Common myeloid progenitor, CD34-positive (primary cell): Measurements from ENCODE around the gene UBN2.

Experiments used
- CTCF ChIA-PET: fragments of 350-600 bp; sonication (Branson Sonifier 250); formaldehyde crosslinking; loops from one replicate; lab custom pipeline; 2021; ENCODE audit warnings: antibody characterized with exemption; lab: Charles Lee
- POLR2A ChIA-PET: fragments of 350-600 bp; sonication (Branson Sonifier 250); formaldehyde crosslinking; loops from one replicate; lab custom pipeline; 2021; ENCODE audit warnings: antibody characterized with exemption; lab: Charles Lee
- DNase-seq, 3 donors: peaks; one replicate each; pipeline versions ENCODE4 v3.0.0 to v3.0.0-alpha.2; 2013
- H3K27ac ChIP-seq, 2 experiments: 1 replicate in 1 of 2; 2 replicates in 1 of 2; pipeline ENCODE4 v1.7.0; 2013; ENCODE audit warnings: inconsistent platforms in 2 of 2, low read length in 2 of 2, mild to moderate bottlenecking in 2 of 2, low read depth in 1 of 2, moderate library complexity in 1 of 2; ENCODE audit not compliant: severe bottlenecking in 2 of 2, insufficient read depth in 1 of 2, poor library complexity in 1 of 2
- H3K27me3 ChIP-seq, 5 experiments: replicated peaks in 2 of 5; 1 replicate in 3 of 5; 2 replicates in 2 of 5; pipeline versions ENCODE4 v1.6.1 to v1.7.0; 2013; ENCODE audit warnings: low read length in 4 of 5, mild to moderate bottlenecking in 2 of 5, moderate library complexity in 2 of 5, inconsistent platforms in 1 of 5; ENCODE audit not compliant: insufficient read depth in 5 of 5, control insufficient read depth in 4 of 5
- H3K36me3 ChIP-seq, 4 experiments: 1 replicate in 2 of 4; 2 replicates in 2 of 4; pipeline versions ENCODE4 v1.6.1 to v1.7.0; 2013; ENCODE audit warnings: low read length in 3 of 4, control low read depth in 1 of 4, mild to moderate bottlenecking in 1 of 4; ENCODE audit not compliant: control insufficient read depth in 4 of 4, insufficient read depth in 4 of 4
- H3K4me1 ChIP-seq, 4 experiments: 1 replicate in 3 of 4; 2 replicates in 1 of 4; pipeline versions ENCODE4 v1.6.1 to v1.7.1; 2013; ENCODE audit warnings: low read length in 3 of 4, mild to moderate bottlenecking in 3 of 4, control low read depth in 1 of 4, inconsistent platforms in 1 of 4, moderate library complexity in 1 of 4; ENCODE audit not compliant: control insufficient read depth in 4 of 4, insufficient read depth in 4 of 4; ENCODE audit errors: control extremely low read depth in 1 of 4
- H3K4me3 ChIP-seq, 7 experiments: 1 replicate in 4 of 7; 2 replicates in 3 of 7; pipeline versions ENCODE4 v1.5.1 to v1.7.0; 2013; ENCODE audit warnings: mild to moderate bottlenecking in 7 of 7, low read length in 6 of 7, moderate library complexity in 6 of 7, inconsistent platforms in 2 of 7, low read depth in 2 of 7, control low read depth in 1 of 7; ENCODE audit not compliant: insufficient read depth in 4 of 7, control insufficient read depth in 1 of 7; ENCODE audit errors: extremely low read depth in 1 of 7
- H3K9me3 ChIP-seq, 5 experiments: 1 replicate in 4 of 5; 2 replicates in 1 of 5; pipeline versions ENCODE4 v1.6.1 to v1.7.1; 2013; ENCODE audit warnings: low read length in 4 of 5, mild to moderate bottlenecking in 2 of 5, inconsistent platforms in 1 of 5, low read depth in 1 of 5, moderate library complexity in 1 of 5; ENCODE audit not compliant: control insufficient read depth in 4 of 5, insufficient read depth in 2 of 5; ENCODE audit errors: control extremely low read depth in 1 of 5
- WGBS: methylation state at CpG from one replicate; pipeline ENCODE4 v1.1.5; 2013; ENCODE audit not compliant: insufficient coverage; 5-methylcytosine and 5-hydroxymethylcytosine counted together

Gene UBN2

DNA sequence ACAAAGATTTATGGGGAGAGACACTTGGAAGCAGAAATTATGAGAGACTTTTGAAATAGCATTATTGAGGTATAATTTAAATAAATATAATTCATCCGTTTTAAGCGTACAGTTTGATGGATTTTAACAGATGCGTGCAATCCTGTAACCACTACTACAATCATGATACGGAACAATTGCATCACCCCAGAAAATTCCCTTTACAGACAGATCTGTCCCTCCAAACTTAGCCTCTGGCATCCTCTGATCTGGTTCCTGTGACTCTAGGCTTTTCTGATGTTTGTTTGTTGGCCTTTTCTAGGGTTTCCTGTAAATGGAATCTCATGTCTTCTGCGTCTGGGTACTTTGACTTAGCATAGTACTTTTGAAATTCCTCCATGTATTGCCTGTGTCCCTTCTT is 15.5 kb downstream of the UBN2 start:
- Histone ChIP-seq H3K9me3 (no peaks in the 10 kb centered on the region), H3K4me1 (no peaks in the 10 kb centered on the region), H3K27ac (no peak overlapping the region), H3K27me3 (no peaks in the 10 kb centered on the region), H3K36me3 (peaks cover 18 to 48% (median 37%) of the 10 kb centered on the region in 4 experiments), H3K4me3 (no peak overlapping the region)
- WGBS = no CpG with 5 or more reads among the region's 5 CpGs
- POLR2A ChIA-PET = no interaction called here
- CTCF ChIA-PET = interaction anchor here (0.6 to 1.4 kb wide), 3 partner anchors 8 to 247 kb away, joined by 3 read pairs; no protein-coding TSS in a partner anchor
- DNase-seq = no peak

DNA sequence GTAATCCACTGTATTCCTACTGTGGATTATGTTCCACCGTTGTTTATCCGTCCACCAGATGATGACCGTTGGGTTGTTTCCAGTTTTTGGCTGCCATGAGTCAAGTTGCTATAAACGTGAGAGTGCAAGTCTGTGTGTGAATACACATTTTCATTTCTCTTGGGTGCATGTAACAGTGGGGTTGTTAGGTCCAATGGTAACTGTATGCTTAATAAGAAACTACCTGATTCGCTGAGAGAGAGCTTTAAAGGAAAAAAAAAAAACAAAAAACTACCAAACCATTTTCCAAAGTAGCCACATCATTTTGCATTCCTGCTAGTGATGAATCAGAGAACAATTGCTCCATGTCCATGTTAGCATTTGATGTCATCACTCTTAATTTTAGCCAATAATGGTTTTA is 15.9 kb downstream of the UBN2 start:
- ChIA-PET POLR2A (no interaction called here), CTCF (interaction anchor here (0.9 to 1.4 kb wide), 2 partner anchors 8 to 18 kb away, joined by 3 read pairs; no protein-coding TSS in a partner anchor)
- Histone ChIP-seq H3K36me3 (peaks cover 22 to 50% (median 40%) of the 10 kb centered on the region in 4 experiments), H3K4me3 (no peak overlapping the region), H3K27me3 (no peaks in the 10 kb centered on the region), H3K27ac (no peak overlapping the region), H3K9me3 (no peaks in the 10 kb centered on the region), H3K4me1 (no peaks in the 10 kb centered on the region)
- no peak for DNase-seq
- 95% methylated on average over 4 of the region's 5 CpGs for WGBS

DNA sequence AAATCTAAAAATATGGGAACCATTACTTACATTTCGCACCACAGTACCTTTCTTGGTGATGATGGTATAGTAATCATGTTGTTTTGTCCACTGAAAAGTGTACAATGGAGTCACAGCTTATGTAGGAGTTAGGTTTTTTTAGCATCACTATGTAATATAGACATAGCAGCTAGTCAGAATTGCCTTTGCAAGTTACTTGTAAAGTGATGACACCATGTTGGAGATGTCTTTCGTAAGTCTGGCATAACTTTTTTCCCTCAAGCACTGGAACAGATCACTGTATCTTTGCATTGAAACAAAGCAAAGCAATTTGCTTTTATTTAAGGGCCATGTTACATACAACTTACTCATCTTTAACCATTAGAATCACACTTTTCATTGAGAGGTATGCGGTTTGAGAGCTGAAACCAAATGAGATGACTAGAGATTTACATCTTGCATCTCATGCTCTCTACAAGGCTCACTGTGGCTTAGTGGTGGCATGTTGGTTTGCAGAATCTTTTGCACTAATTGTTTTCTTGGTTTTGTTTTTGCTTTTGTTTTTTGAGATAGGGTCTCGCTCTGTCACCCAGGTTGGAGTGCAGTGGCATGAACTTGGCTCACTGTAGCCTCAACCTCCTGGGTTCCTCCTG is 18.3 kb downstream of the UBN2 start:
- no peaks in the 10 kb centered on the region for H3K27me3 ChIP-seq
- POLR2A ChIA-PET = no interaction called here
- peaks cover 18 to 47% (median 36%) of the 10 kb centered on the region in 4 experiments for H3K36me3 ChIP-seq
- no peak overlapping the region for H3K27ac ChIP-seq
- H3K4me1 ChIP-seq = no peaks in the 10 kb centered on the region
- 100% methylated on average over 3 of the region's 4 CpGs for WGBS
- DNase-seq = no peak
- CTCF ChIA-PET = no interaction called here
- no peaks in the 10 kb centered on the region for H3K9me3 ChIP-seq
- H3K4me3 ChIP-seq = no peak overlapping the region

DNA sequence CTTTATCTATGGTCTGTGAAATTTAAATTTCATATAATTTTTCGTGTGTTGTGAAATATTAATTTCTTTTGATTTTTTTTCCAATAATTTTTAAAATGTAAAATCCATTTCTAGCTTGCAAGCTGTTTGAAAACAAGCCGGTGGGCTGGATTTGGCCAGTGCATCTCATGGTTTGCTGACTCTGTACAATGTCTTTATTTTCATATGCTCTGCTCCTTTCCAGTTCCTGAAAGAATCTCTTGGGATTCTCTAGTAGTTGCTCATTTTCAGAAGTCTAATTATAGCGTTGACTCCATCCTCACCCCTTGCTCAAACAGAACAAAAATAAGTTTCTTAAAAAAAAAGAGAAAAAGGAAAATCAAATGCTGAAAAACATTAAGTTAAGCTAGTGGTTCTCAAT is 21.4 kb downstream of the UBN2 start:
- no peak for DNase-seq
- Histone ChIP-seq H3K4me3 (no peak overlapping the region), H3K36me3 (peaks cover 8 to 42% (median 30%) of the 10 kb centered on the region in 4 experiments), H3K27ac (no peak overlapping the region), H3K4me1 (peaks cover 0 to 7% (median 0%) of the 10 kb centered on the region in 4 experiments), H3K27me3 (no peaks in the 10 kb centered on the region), H3K9me3 (no peaks in the 10 kb centered on the region)
- CTCF ChIA-PET = no interaction called here
- POLR2A ChIA-PET = no interaction called here
- no CpG with 5 or more reads among the region's 3 CpGs for WGBS

DNA sequence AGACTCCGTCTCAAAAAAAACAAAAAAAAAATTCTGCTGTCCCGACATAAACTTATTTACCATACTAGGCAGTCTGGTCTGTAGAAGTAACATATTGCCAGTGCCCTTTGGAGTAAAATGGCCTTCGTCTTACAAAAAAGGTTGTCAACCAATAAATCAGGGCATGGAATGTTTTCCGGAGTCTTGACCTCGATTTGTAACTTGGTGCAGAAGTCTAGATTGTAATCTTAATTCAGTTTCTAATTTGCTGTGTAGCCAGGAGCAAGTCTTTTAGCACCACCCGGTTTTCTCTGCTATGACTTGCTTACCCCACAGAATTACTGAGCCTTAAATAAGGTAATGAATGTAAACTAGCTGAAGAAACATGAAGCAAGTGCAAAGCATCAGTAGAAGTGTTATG is 23.2 kb downstream of the UBN2 start:
- ChIA-PET POLR2A (no interaction called here), CTCF (no interaction called here)
- 73% methylated on average over 3 of the region's 6 CpGs for WGBS

DNA sequence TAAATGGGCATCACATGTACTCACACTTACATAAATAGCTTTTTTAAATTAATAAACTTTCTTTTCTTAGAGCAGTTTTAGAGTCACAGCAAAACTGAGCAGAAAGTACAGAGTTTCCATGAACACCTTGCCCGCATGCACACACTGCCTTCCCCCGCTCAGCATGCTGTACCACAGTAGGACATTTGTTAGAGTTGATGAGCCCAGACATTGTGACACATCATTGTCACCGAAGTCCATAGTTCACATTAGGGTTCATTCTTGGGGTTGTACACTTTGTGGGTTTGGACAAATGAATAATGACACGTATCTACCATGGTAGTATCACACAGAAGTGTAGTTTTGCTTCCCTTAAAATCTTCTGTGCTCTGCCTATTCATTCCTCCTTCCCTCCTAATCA is 23.7 kb downstream of the UBN2 start:
- Histone ChIP-seq H3K9me3 (no peaks in the 10 kb centered on the region), H3K27ac (no peak overlapping the region), H3K4me1 (peaks cover 0 to 7% (median 0%) of the 10 kb centered on the region in 4 experiments), H3K4me3 (no peak overlapping the region), H3K36me3 (peaks cover 8 to 52% (median 24%) of the 10 kb centered on the region in 4 experiments), H3K27me3 (no peaks in the 10 kb centered on the region)
- peak in 1 of 3 donors; percentile 17 for DNase-seq
- ChIA-PET CTCF (no interaction called here), POLR2A (no interaction called here)
- WGBS = no CpG with 5 or more reads among the region's 4 CpGs

More for the DNA sequence above, 23.2 kb downstream of the UBN2 start:
- no peak for DNase-seq
- peaks cover 8 to 52% (median 26%) of the 10 kb centered on the region in 4 experiments for H3K36me3 ChIP-seq
- H3K4me3 ChIP-seq = no peak overlapping the region
- no peaks in the 10 kb centered on the region for H3K27me3 ChIP-seq
- peaks cover 0 to 7% (median 0%) of the 10 kb centered on the region in 4 experiments for H3K4me1 ChIP-seq
- H3K27ac ChIP-seq = no peak overlapping the region
- H3K9me3 ChIP-seq = no peaks in the 10 kb centered on the region

DNA sequence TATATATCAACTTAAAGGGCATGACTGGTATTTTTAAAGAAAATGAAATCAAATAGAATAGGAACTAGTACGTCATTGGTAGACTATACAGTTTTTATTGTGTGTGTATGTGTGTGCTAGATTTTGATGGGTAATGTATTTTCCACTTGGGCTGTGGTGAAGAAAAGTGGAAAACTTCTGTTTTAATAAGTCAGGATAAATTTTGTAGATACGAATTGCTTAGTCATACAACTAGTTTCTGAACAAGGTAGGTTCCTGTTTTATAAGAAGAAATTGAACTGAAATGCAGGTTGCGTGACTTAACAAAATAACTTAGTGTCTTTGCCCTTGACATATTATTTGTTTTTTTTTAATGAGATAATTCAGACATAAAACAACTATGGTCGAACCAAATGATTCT is 24.3 kb downstream of the UBN2 start:
- Histone ChIP-seq H3K27ac (no peak overlapping the region), H3K4me3 (no peak overlapping the region), H3K4me1 (peaks cover 0 to 7% (median 0%) of the 10 kb centered on the region in 4 experiments), H3K36me3 (peaks cover 11 to 53% (median 23%) of the 10 kb centered on the region in 4 experiments), H3K9me3 (no peaks in the 10 kb centered on the region), H3K27me3 (no peaks in the 10 kb centered on the region)
- CTCF ChIA-PET = no interaction called here
- WGBS = 40% methylated on average over 1 of the region's 4 CpGs
- POLR2A ChIA-PET = no interaction called here
- DNase-seq = peak; percentile 12 to 77 (median 61)
